Endothelial cell of umbilical vein (primary cell): Measurements from ENCODE around the gene NOP9. TPM values are rescaled to one million over a fixed set of nuclear protein-coding genes. Genes with fewer than 3 reads are reported as not detected.

Source experiments
- BruUV-seq: library from RNA; stranded (reverse); fragments of 400-500 nt; replicated peaks from 2 replicates; lab custom pipeline; 2021; lab: Mats Ljungman, UMichigan
- CTCF ChIA-PET: fragments of 300-600, 350-600 bp; sonication (Branson Sonifier 250); formaldehyde crosslinking; loops from one replicate; lab custom pipeline; 2021; ENCODE audit warnings: antibody characterized with exemption, inconsistent platforms; lab: Charles Lee
- POLR2A ChIA-PET: fragments of 300-600, 350-600 bp; sonication (Branson Sonifier 250); formaldehyde crosslinking; loops from one replicate; lab custom pipeline; 2021; ENCODE audit warnings: antibody characterized with exemption, inconsistent platforms; lab: Charles Lee
- DNase-seq: peaks from one replicate; pipeline ENCODE4 v3.0.0-alpha.2; 2011; ENCODE audit warnings: low read depth, low spot score
- FAIRE-seq: peaks from 2 replicates; lab custom pipeline; 2011; peaks lifted over from hg19 to GRCh38; lab: Jason Lieb, UNC
- H2AFZ ChIP-seq: 2 replicates; pipeline ENCODE4 v1.6.0; 2012; ENCODE audit warnings: low read depth, low read length, control low read depth, inconsistent platforms
- H3K27ac ChIP-seq: 2 replicates; pipeline ENCODE4 v1.5.1; 2011; ENCODE audit warnings: low read depth, mild to moderate bottlenecking, control low read depth, low read length, moderate library complexity; ENCODE audit not compliant: insufficient read depth
- H3K27me3 ChIP-seq, 2 experiments: 2 replicates each; pipeline versions ENCODE4 v1.6.0 to v1.6.1; 2011; ENCODE audit warnings: low read length in 2 of 2, mixed read lengths in 1 of 2; ENCODE audit not compliant: control insufficient read depth in 2 of 2, insufficient read depth in 2 of 2
- H3K36me3 ChIP-seq, 2 experiments: 2 replicates in 1 of 2; 3 replicates in 1 of 2; pipeline ENCODE4 v1.5.1; 2011; ENCODE audit warnings: low read length in 2 of 2, mild to moderate bottlenecking in 1 of 2, moderate library complexity in 1 of 2; ENCODE audit not compliant: control insufficient read depth in 2 of 2, insufficient read depth in 2 of 2; ENCODE audit errors: extremely low read depth in 1 of 2
- H3K4me1 ChIP-seq: 3 replicates; pipeline ENCODE4 v1.5.1; 2011; ENCODE audit warnings: mild to moderate bottlenecking, low read length; ENCODE audit not compliant: control insufficient read depth, insufficient read depth; ENCODE audit errors: extremely low read depth
- H3K4me2 ChIP-seq: 2 replicates; pipeline ENCODE4 v1.6.1; 2011; ENCODE audit warnings: low read length, control low read depth, mixed read lengths; ENCODE audit not compliant: insufficient read depth
- H3K4me3 ChIP-seq, 3 experiments: fragments of 200-600 bp in 1 of 3; sonication (generic), shearing (Covaris generic) in 1 of 3; replicated peaks in 1 of 3; 2 replicates each; pipeline ENCODE4 v1.5.1; 2011 to 2016; ENCODE audit warnings: control low read depth in 3 of 3, low read length in 3 of 3, mild to moderate bottlenecking in 2 of 3, inconsistent platforms in 1 of 3, low read depth in 1 of 3, moderate library complexity in 1 of 3; ENCODE audit not compliant: insufficient read depth in 1 of 3
- H3K79me2 ChIP-seq: 2 replicates; pipeline ENCODE4 v1.6.0; 2012; ENCODE audit warnings: low read length, inconsistent platforms; ENCODE audit not compliant: control insufficient read depth, insufficient read depth
- H3K9ac ChIP-seq: replicated peaks from 2 replicates; pipeline ENCODE3; 2011; ENCODE audit warnings: low read length, control low read depth; ENCODE audit not compliant: insufficient read depth; ENCODE audit errors: extremely low read depth
- H3K9me1 ChIP-seq: replicated peaks from 3 replicates; pipeline ENCODE4 v1.6.0; 2011; ENCODE audit warnings: mild to moderate bottlenecking, low read length; ENCODE audit not compliant: control insufficient read depth, insufficient read depth; ENCODE audit errors: extremely low read depth
- H3K9me3 ChIP-seq: replicated peaks from 2 replicates; pipeline ENCODE4 v1.5.1; 2012; ENCODE audit warnings: low read length, inconsistent platforms; ENCODE audit not compliant: control insufficient read depth, insufficient read depth
- H4K20me1 ChIP-seq: replicated peaks from 2 replicates; pipeline ENCODE3; 2011; ENCODE audit warnings: mild to moderate bottlenecking, low read length; ENCODE audit not compliant: control insufficient read depth, insufficient read depth; ENCODE audit errors: extremely low read depth
- EZH2 ChIP-seq: IDR thresholded peaks from 2 replicates; pipeline ENCODE4 v1.6.1; 2012; ENCODE audit warnings: borderline replicate concordance, low read depth, mild to moderate bottlenecking, moderate library complexity, low read length, inconsistent platforms; ENCODE audit not compliant: severe bottlenecking
- FOS ChIP-seq: IDR thresholded peaks from 2 replicates; pipeline ENCODE4 v1.6.1; 2011; ENCODE audit warnings: mild to moderate bottlenecking, low read length, moderate library complexity, borderline replicate concordance; ENCODE audit not compliant: insufficient read depth
- GATA2 ChIP-seq: IDR thresholded peaks from 2 replicates; pipeline ENCODE4 v1.7.0; 2011; ENCODE audit warnings: low read depth, mild to moderate bottlenecking, moderate library complexity, mixed read lengths, low read length; ENCODE audit not compliant: insufficient read length, insufficient read depth
- JUN ChIP-seq: IDR thresholded peaks from 2 replicates; pipeline ENCODE4 v1.6.1; 2011; ENCODE audit warnings: borderline replicate concordance, low read depth; ENCODE audit not compliant: insufficient read length, insufficient read depth
- MYC ChIP-seq: IDR thresholded peaks from one replicate; pipeline ENCODE4 v1.6.1; 2011; ENCODE audit warnings: mild to moderate bottlenecking, low read depth, low read length
- POLR2A ChIP-seq: IDR thresholded peaks from 2 replicates; pipeline ENCODE4 v1.6.1; 2012; ENCODE audit warnings: low read depth, mild to moderate bottlenecking, control low read depth, low read length
- POLR2AphosphoS5 ChIP-seq: IDR thresholded peaks from 2 replicates; pipeline ENCODE4 v1.6.1; 2012; ENCODE audit warnings: low read depth, mild to moderate bottlenecking, control low read depth, low read length, moderate library complexity; ENCODE audit not compliant: insufficient read depth
- dilution Hi-C: fragments of 300-500 bp; cut with MboI; formaldehyde crosslinking; loops from one replicate; pipeline ENCODE4 v1.15.0; 2019; ENCODE audit warnings: low sequenced_read_pairs; ENCODE audit not compliant: extremely low pct_ligation_motif_present
- intact Hi-C: fragments of 100-400 bp; cut with micrococcal nuclease; formaldehyde crosslinking; loops from one replicate; pipeline ENCODE4 v1.10.0; 2022
- polyA plus RNA-seq, 4 experiments: library from polyadenylated mRNA; depleted of rRNA in 3 of 4; stranded (reverse) in 3 of 4; unstranded in 1 of 4; fragments of >200 nt; gene quantifications; 2 replicates each; pipeline versions ENCODE4 v1.2.1 to v1.2.3, GENCODE V29; 2011 to 2012; ENCODE audit warnings: missing spikeins in 1 of 4
- total RNA-seq: library from RNA; stranded (reverse); gene quantifications from 2 replicates; pipeline ENCODE4 v1.2.3, GENCODE V29; 2021
- TF ChIP-seq, protein P1 (sequence below), 2 donors: IDR thresholded peaks; 1 replicate in 1 of 2; 2 replicates in 1 of 2; pipeline ENCODE4 v1.5.1; 2011; ENCODE audit warnings: low read length in 2 of 2, mild to moderate bottlenecking in 2 of 2, moderate library complexity in 2 of 2, control low read depth in 1 of 2, inconsistent platforms in 1 of 2, low read depth in 1 of 2; ENCODE audit not compliant: insufficient read depth in 1 of 2; ENCODE audit errors: extremely low read depth in 1 of 2
- TF ChIP-seq, protein P2 (sequence below): IDR thresholded peaks from 2 replicates; pipeline ENCODE4 v1.6.1; 2011; ENCODE audit not compliant: insufficient read depth, insufficient read length

The NOP9 gene
- total and polyA plus RNA-seq, 2 donors (not counting 3 experiments of a cell fraction or from before 2014, with no cell fraction given), result 16.2 to 31.0 TPM

DNA sequence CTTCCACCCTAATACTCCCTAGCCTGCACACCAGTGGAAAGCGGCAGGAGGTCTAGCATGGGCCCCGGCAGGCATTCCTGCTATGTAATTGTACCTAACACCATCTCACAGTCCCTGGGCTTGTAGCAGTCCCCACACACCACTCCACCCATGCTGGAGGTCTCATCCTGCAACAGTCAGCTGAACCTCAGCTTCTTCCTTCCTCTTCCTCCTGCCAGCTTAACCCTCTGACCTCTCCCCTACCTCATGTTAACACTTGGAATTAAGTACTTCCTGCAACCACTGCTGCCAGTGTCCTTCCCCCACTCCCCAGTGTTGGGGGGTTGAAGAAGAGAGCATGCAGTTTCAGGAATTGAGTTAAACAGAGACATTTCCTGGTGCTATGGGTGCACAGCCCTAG lies 27.7 kb downstream of the NOP9 start:
- Histone ChIP-seq H4K20me1 (no peaks in the 10 kb centered on the region), H2AFZ (no peak overlapping the region), H3K9me1 (no peaks in the 10 kb centered on the region), H3K36me3 (peaks cover 0 to 18% of the 10 kb centered on the region in 2 experiments), H3K4me1 (peaks cover 6% of the 10 kb centered on the region), H3K4me3 (no peak overlapping the region), H3K27ac (no peak overlapping the region), H3K79me2 (no peaks in the 10 kb centered on the region), H3K9me3 (no peaks in the 10 kb centered on the region), H3K4me2 (peak overlapping the region; percentile 8), H3K9ac (no peak overlapping the region), H3K27me3 (no peaks in the 10 kb centered on the region)
- CTCF ChIA-PET, result interaction anchor here (2.2 to 20.1 kb wide), 3 partner anchors 20 to 107 kb away, joined by 7 to 811 read pairs (median 14); partner anchors contain the start of genes CBLN3, CIDEB and KHNYN
- TF ChIP-seq POLR2AphosphoS5, result no peak
- TF ChIP-seq, protein P1, sequence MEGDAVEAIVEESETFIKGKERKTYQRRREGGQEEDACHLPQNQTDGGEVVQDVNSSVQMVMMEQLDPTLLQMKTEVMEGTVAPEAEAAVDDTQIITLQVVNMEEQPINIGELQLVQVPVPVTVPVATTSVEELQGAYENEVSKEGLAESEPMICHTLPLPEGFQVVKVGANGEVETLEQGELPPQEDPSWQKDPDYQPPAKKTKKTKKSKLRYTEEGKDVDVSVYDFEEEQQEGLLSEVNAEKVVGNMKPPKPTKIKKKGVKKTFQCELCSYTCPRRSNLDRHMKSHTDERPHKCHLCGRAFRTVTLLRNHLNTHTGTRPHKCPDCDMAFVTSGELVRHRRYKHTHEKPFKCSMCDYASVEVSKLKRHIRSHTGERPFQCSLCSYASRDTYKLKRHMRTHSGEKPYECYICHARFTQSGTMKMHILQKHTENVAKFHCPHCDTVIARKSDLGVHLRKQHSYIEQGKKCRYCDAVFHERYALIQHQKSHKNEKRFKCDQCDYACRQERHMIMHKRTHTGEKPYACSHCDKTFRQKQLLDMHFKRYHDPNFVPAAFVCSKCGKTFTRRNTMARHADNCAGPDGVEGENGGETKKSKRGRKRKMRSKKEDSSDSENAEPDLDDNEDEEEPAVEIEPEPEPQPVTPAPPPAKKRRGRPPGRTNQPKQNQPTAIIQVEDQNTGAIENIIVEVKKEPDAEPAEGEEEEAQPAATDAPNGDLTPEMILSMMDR (IDR thresholded peaks at IDR 0.05; ENCODE audit: extremely low read depth in 1 of 2, insufficient read depth in 1 of 2, low read depth in 1 of 2, low read length in 2 of 2), result no peak
- no peak for TF ChIP-seq FOS
- TF ChIP-seq EZH2, result no peak
- TF ChIP-seq MYC, result no peak
- TF ChIP-seq, protein P2, sequence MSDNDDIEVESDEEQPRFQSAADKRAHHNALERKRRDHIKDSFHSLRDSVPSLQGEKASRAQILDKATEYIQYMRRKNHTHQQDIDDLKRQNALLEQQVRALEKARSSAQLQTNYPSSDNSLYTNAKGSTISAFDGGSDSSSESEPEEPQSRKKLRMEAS, result no peak
- no peak for TF ChIP-seq JUN
- no peak for TF ChIP-seq POLR2A
- TF ChIP-seq GATA2, result no peak
- dilution Hi-C loops, result no loop called here
- no TSS peak for BruUV-seq
- POLR2A ChIA-PET, result interaction anchor here (0.6 kb wide), 1 partner anchor 273 kb away, joined by 5 read pairs; no protein-coding TSS in a partner anchor
- FAIRE-seq (no peak), DNase-seq (no peak)
- intact Hi-C loops, result no loop called here
